GM18499 (cell line): Measurements from ENCODE around the gene ATXN3.

ENCODE experiments used
- ATAC-seq: cut with Tn5 transposase; IDR thresholded peaks from one replicate; pipeline ENCODE4 v1.9.1; 2021; ENCODE audit warnings: moderate number of reproducible peaks; ENCODE audit not compliant: insufficient read depth, unreplicated experiment

Gene ATXN3

GRCh38 chr14:92012121-92012748 lies 94.1 kb downstream of the ATXN3 start:
- ATAC-seq: no peak

GRCh38 chr14:92010644-92011043 lies 95.7 kb downstream of the ATXN3 start:
- ATAC-seq: no peak

GRCh38 chr14:92009604-92010003 lies 96.8 kb downstream of the ATXN3 start:
- no peak for ATAC-seq
